HepG2 (cell line): Measurements from ENCODE around the gene KDM3B. TPM values are rescaled to one million over a fixed set of nuclear protein-coding genes. Genes with fewer than 3 reads are reported as not detected.

Experiments used
- ATAC-seq: fragments of 200-7000 bp; cut with Tn5 transposase; 3 replicates; pipeline ENCODE4 v1.9.1; 2020; ENCODE audit warnings: mild to moderate bottlenecking, moderate library complexity
- BruUV-seq: library from RNA; stranded (reverse); fragments of 400-500 nt; replicated peaks from 2 replicates; lab custom pipeline; 2021; lab: Mats Ljungman, UMichigan
- CTCF ChIA-PET: fragments of 300-600 bp; formaldehyde crosslinking; extraction: SDS; loops from one replicate; lab custom pipeline; 2021; ENCODE audit warnings: low total read pairs, inconsistent platforms, low intra/inter-chr PET ratio; lab: Yijun Ruan, JAX
- POLR2A ChIA-PET: fragments of 350-600 bp; sonication (Branson Sonifier 250); formaldehyde crosslinking; loops from one replicate; lab custom pipeline; 2020; ENCODE audit warnings: antibody characterized with exemption, inconsistent platforms; lab: Yijun Ruan, JAX
- DNase-seq: peaks from one replicate; pipeline ENCODE4 v3.0.0-alpha.2; 2015; ENCODE audit warnings: low spot score
- FAIRE-seq: peaks from 3 replicates; lab custom pipeline; 2011; peaks lifted over from hg19 to GRCh38; lab: Jason Lieb, UNC
- H2AFZ ChIP-seq: one replicate; pipeline ENCODE4 v1.6.1; 2011; ENCODE audit warnings: low read length, inconsistent platforms
- H3K27ac ChIP-seq: fragments of 300-600 bp; 3 replicates; pipeline ENCODE4 v1.8.0; 2011; ENCODE audit warnings: mixed run types, mild to moderate bottlenecking, mixed read lengths, low read length, inconsistent platforms; ENCODE audit not compliant: insufficient read depth; ENCODE audit errors: extremely low read length
- H3K27me3 ChIP-seq, 2 experiments: fragments of 200-600 bp in 1 of 2; 2 replicates in 1 of 2; 3 replicates in 1 of 2; pipeline versions ENCODE4 v1.6.0 to v1.8.0; 2011; ENCODE audit warnings: low read length in 2 of 2, mild to moderate bottlenecking in 2 of 2, moderate library complexity in 2 of 2, inconsistent platforms in 1 of 2; ENCODE audit not compliant: insufficient read depth in 2 of 2, control insufficient read depth in 1 of 2
- H3K36me3 ChIP-seq, 2 experiments: fragments of 200-600 bp in 1 of 2; replicated peaks in 1 of 2; 2 replicates in 1 of 2; 3 replicates in 1 of 2; pipeline versions ENCODE4 v1.5.1 to v1.8.0; 2011; ENCODE audit warnings: low read length in 2 of 2, inconsistent platforms in 1 of 2; ENCODE audit not compliant: insufficient read depth in 2 of 2, control insufficient read depth in 1 of 2
- H3K4me1 ChIP-seq: 2 replicates; pipeline ENCODE4 v1.5.1; 2012; ENCODE audit warnings: low read length, inconsistent platforms; ENCODE audit not compliant: insufficient read depth
- H3K4me2 ChIP-seq: 2 replicates; pipeline ENCODE4 v1.6.0; 2011; ENCODE audit warnings: low read depth, low read length, inconsistent platforms
- H3K4me3 ChIP-seq, 3 experiments: fragments of 200-600 bp in 1 of 3; sonication (generic), shearing (Covaris generic) in 1 of 3; replicated peaks in 1 of 3; 2 replicates each; pipeline ENCODE4 v1.5.1; 2011 to 2016; ENCODE audit warnings: low read length in 3 of 3, inconsistent platforms in 2 of 3, low read depth in 2 of 3, mild to moderate bottlenecking in 2 of 3, control low read depth in 1 of 3, mixed read lengths in 1 of 3; ENCODE audit not compliant: insufficient read depth in 1 of 3
- H3K79me2 ChIP-seq: one replicate; pipeline ENCODE4 v1.6.1; 2011; ENCODE audit warnings: low read length, inconsistent platforms; ENCODE audit not compliant: insufficient read depth
- H3K9ac ChIP-seq: 2 replicates; pipeline ENCODE4 v1.6.0; 2011; ENCODE audit warnings: mild to moderate bottlenecking, low read depth, low read length, inconsistent platforms; ENCODE audit not compliant: insufficient read depth
- H3K9me3 ChIP-seq: 2 replicates; pipeline ENCODE4 v1.5.1; 2012; ENCODE audit warnings: mild to moderate bottlenecking, low read length
- H4K20me1 ChIP-seq: 2 replicates; pipeline ENCODE4 v1.6.0; 2011; ENCODE audit warnings: inconsistent platforms, mild to moderate bottlenecking, low read length, moderate library complexity; ENCODE audit not compliant: insufficient read depth
- ASH2L ChIP-seq: fragments of 300-600, 200-600 bp; sonication (generic); IDR thresholded peaks from 2 replicates; pipeline ENCODE4 v1.7.0; 2017; ENCODE audit warnings: low read depth, mild to moderate bottlenecking, moderate library complexity, mixed read lengths, low read length; ENCODE audit not compliant: insufficient read length
- DZIP1 ChIP-seq: sonication (generic); formaldehyde crosslinking; IDR thresholded peaks from 2 replicates; pipeline ENCODE4 v1.5.0; 2020; ENCODE audit warnings: mild to moderate bottlenecking, missing genetic modification reagents
- IKZF5 ChIP-seq: IDR thresholded peaks from 2 replicates; pipeline ENCODE4 v1.6.1; 2018; ENCODE audit warnings: missing genetic modification reagents, mild to moderate bottlenecking, missing compliant biosample characterization
- KAT7 ChIP-seq: IDR thresholded peaks from 2 replicates; pipeline ENCODE4 v1.6.1; 2018; ENCODE audit warnings: borderline replicate concordance, missing compliant biosample characterization
- MAFF ChIP-seq: IDR thresholded peaks from 2 replicates; pipeline ENCODE4 v1.6.1; 2011; ENCODE audit warnings: low read depth, low read length, improper control_type of control experiment
- ZFX ChIP-seq: sonication (generic); formaldehyde crosslinking; IDR thresholded peaks from 2 replicates; pipeline ENCODE4 v1.4.0; 2020; ENCODE audit warnings: mild to moderate bottlenecking, low read depth, missing genetic modification reagents, moderate library complexity
- ZFY ChIP-seq: sonication (generic); formaldehyde crosslinking; IDR thresholded peaks from 2 replicates; pipeline ENCODE4 v1.4.0; 2020; ENCODE audit warnings: missing genetic modification reagents
- ZNF224 ChIP-seq: sonication (generic); formaldehyde crosslinking; IDR thresholded peaks from 2 replicates; pipeline ENCODE4 v1.5.0; 2020; ENCODE audit warnings: mild to moderate bottlenecking, missing genetic modification reagents
- ZNF33B ChIP-seq: sonication (generic); formaldehyde crosslinking; IDR thresholded peaks from 2 replicates; pipeline ENCODE4 v1.5.1; 2020; ENCODE audit warnings: mild to moderate bottlenecking, missing genetic modification reagents
- WGBS: methylation state at CpG from one replicate; pipeline ENCODE4 v1.1.6; 2017; ENCODE audit warnings: low lambda C conversion rate; 5-methylcytosine and 5-hydroxymethylcytosine counted together
- in situ Hi-C: cut with HindIII; loops from 2 replicates; pipeline ENCODE4 v1.10.0; 2017; ENCODE audit warnings: low pct_unique_long_range_greater_than_20kb; ENCODE audit not compliant: extremely low pct_ligation_motif_present
- intact Hi-C: fragments of 100-400 bp; cut with micrococcal nuclease; formaldehyde crosslinking; loops from one replicate; pipeline ENCODE4 v1.10.0; 2022; ENCODE audit not compliant: unreplicated experiment
- polyA plus RNA-seq, 8 experiments: library from polyadenylated mRNA; depleted of rRNA in 3 of 8; stranded (reverse) in 7 of 8; unstranded in 1 of 8; fragments of >200 nt; fragmentation: Illumina TruSeq in 4 of 8; extraction: Trizol in 4 of 8; gene quantifications; 2 replicates each; pipeline versions ENCODE4 v1.2.1 to v1.2.3, GENCODE V29; 2011 to 2016; ENCODE audit warnings: low read depth in 4 of 8, missing spikeins in 1 of 8, mixed read lengths in 1 of 8; ENCODE audit not compliant: insufficient read depth in 1 of 8
- total RNA-seq, 5 experiments: library from RNA; depleted of rRNA; stranded (reverse); fragments of >200 nt; fragmentation: Illumina TruSeq; extraction: Trizol; gene quantifications; 2 replicates each; pipeline ENCODE4 v1.2.3, GENCODE V29; 2016; ENCODE audit warnings: low read depth in 1 of 5
- TF ChIP-seq, protein P1 (sequence below): sonication (generic); formaldehyde crosslinking; IDR thresholded peaks from 2 replicates; pipeline ENCODE4 v1.4.0; 2020; ENCODE audit warnings: mild to moderate bottlenecking, missing genetic modification reagents
- TF ChIP-seq, protein P2 (sequence below): sonication (generic); formaldehyde crosslinking; IDR thresholded peaks from 2 replicates; pipeline ENCODE4 v1.4.0; 2020; ENCODE audit warnings: low read depth, missing genetic modification reagents

The KDM3B gene
- total and polyA plus RNA-seq, 2 of the 13 experiments (the other 11 are each of a cell fraction or from before 2014, with no cell fraction given): 19.7 to 34.3 TPM

DNA sequence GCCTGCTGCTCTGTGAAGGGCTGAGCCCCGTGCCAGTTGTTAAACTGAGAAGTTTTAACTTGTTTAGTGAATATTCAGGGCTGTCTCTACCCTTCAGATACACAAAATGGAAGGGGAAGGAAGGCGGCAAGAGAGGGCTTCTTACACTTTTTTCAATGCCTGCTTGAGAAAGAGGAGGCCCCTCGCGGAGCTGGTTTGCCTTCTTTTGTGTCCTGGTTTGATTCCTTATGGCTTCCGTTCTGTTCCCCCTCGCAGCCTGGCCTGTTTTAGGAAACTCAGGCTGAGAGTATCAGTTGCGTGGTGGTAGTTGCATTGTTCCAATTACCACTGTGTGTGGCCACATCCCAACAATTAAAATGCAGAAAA, 13.4 kb upstream of the KDM3B start:
- H3K4me3 ChIP-seq: peak overlapping the region; percentile 73 to 80 (median 78)
- TF ChIP-seq ASH2L (no peak), ZFX (CRISPR knock-in tag) (peak; percentile 35; the same call in 1 of the 2 replicates), DZIP1 (no peak), IKZF5 (CRISPR knock-in tag) (no peak), KAT7 (CRISPR knock-in tag) (no peak), MAFF (no peak), ZNF224 (CRISPR knock-in tag) (no peak), ZFY (peak; percentile 27; the same call in 1 of the 2 replicates), ZNF33B (CRISPR knock-in tag) (no peak)
- TF ChIP-seq, protein P1, sequence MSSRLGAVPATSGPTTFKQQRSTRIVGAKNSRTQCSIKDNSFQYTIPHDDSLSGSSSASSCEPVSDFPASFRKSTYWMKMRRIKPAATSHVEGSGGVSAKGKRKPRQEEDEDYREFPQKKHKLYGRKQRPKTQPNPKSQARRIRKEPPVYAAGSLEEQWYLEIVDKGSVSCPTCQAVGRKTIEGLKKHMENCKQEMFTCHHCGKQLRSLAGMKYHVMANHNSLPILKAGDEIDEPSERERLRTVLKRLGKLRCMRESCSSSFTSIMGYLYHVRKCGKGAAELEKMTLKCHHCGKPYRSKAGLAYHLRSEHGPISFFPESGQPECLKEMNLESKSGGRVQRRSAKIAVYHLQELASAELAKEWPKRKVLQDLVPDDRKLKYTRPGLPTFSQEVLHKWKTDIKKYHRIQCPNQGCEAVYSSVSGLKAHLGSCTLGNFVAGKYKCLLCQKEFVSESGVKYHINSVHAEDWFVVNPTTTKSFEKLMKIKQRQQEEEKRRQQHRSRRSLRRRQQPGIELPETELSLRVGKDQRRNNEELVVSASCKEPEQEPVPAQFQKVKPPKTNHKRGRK (CRISPR knock-in tag): no peak
- TF ChIP-seq, protein P2, sequence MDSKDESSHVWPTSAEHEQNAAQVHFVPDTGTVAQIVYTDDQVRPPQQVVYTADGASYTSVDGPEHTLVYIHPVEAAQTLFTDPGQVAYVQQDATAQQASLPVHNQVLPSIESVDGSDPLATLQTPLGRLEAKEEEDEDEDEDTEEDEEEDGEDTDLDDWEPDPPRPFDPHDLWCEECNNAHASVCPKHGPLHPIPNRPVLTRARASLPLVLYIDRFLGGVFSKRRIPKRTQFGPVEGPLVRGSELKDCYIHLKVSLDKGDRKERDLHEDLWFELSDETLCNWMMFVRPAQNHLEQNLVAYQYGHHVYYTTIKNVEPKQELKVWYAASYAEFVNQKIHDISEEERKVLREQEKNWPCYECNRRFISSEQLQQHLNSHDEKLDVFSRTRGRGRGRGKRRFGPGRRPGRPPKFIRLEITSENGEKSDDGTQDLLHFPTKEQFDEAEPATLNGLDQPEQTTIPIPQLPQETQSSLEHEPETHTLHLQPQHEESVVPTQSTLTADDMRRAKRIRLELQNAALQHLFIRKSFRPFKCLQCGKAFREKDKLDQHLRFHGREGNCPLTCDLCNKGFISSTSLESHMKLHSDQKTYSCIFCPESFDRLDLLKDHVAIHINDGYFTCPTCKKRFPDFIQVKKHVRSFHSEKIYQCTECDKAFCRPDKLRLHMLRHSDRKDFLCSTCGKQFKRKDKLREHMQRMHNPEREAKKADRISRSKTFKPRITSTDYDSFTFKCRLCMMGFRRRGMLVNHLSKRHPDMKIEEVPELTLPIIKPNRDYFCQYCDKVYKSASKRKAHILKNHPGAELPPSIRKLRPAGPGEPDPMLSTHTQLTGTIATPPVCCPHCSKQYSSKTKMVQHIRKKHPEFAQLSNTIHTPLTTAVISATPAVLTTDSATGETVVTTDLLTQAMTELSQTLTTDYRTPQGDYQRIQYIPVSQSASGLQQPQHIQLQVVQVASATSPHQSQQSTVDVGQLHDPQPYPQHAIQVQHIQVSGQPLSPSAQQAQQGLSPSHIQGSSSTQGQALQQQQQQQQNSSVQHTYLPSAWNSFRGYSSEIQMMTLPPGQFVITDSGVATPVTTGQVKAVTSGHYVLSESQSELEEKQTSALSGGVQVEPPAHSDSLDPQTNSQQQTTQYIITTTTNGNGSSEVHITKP: 0 out of 2 replicates have a peak, but pooled peaks have one; percentile 25

More for the DNA sequence above, 13.4 kb upstream of the KDM3B start:
- POLR2A ChIA-PET: interaction anchor here (0.8 to 6.4 kb wide), 2 partner anchors 14 to 126 kb away, joined by 3 to 111 read pairs; partner anchors contain the start of genes CDC23 and KDM3B
- Histone ChIP-seq H3K36me3 (peaks cover 0 to 14% of the 10 kb centered on the region in 2 experiments; a peak in 3 of 5 replicates), H3K4me2 (peak overlapping the region; percentile 97), H4K20me1 (peaks cover 4% of the 10 kb centered on the region; the same call in 1 of the 2 replicates), H3K9ac (peak overlapping the region; percentile 99), H3K79me2 (peaks cover 34% of the 10 kb centered on the region), H3K27me3 (no peaks in the 10 kb centered on the region; a peak in 1 of 5 replicates), H3K27ac (peak overlapping the region; percentile 99), H3K9me3 (no peaks in the 10 kb centered on the region), H2AFZ (no peak overlapping the region), H3K4me1 (peaks cover 46% of the 10 kb centered on the region)
- TSS peak; percentile 64 for BruUV-seq
- CTCF ChIA-PET: interaction anchor here (2.6 kb wide), 1 partner anchor 14 kb away, joined by 14 read pairs; the partner anchor contains the start of gene KDM3B
- intact Hi-C loops: loop anchor here (2.0 to 10.0 kb wide), 2 partner anchors 14 to 206 kb away; partner anchors contain the start of genes ETF1 and KDM3B
- FAIRE-seq (peak; percentile 39), ATAC-seq (no peak; the same call in 2 of the 3 replicates), DNase-seq (no peak)
- WGBS: 12% methylated on average over 7 of the region's 7 CpGs
- in situ Hi-C loops: no loop called here
